IMR-90 (cell line): ENCODE results near the gene LTA.

Experiments
- FOS ChIP-seq: fragments of 150-350 bp; IDR thresholded peaks from 2 replicates; pipeline ENCODE4 v1.6.1; 2016; ENCODE audit warnings: low read depth, low read length
- POLR2A ChIP-seq: IDR thresholded peaks from 2 replicates; pipeline ENCODE4 v1.6.1; 2012; ENCODE audit warnings: mild to moderate bottlenecking, low read depth, low read length
- RAD21 ChIP-seq: IDR thresholded peaks from 2 replicates; pipeline ENCODE4 v1.6.1; 2012; ENCODE audit warnings: low read length, improper control_type of control experiment
- RFX5 ChIP-seq: IDR thresholded peaks from 2 replicates; pipeline ENCODE4 v1.8.0; 2012; ENCODE audit warnings: low read depth, mild to moderate bottlenecking, low read length, moderate library complexity
- SMC3 ChIP-seq: fragments of 150-350 bp; IDR thresholded peaks from 2 replicates; pipeline ENCODE4 v1.6.1; 2016; ENCODE audit warnings: low read depth, mild to moderate bottlenecking, antibody characterized with exemption, low read length, moderate library complexity
- USF2 ChIP-seq: fragments of 150-350 bp; IDR thresholded peaks from 2 replicates; pipeline ENCODE4 v1.6.1; 2017; ENCODE audit warnings: mild to moderate bottlenecking, antibody characterized with exemption, low read length, low read depth
- TF ChIP-seq, protein P1 (sequence below): conservative IDR thresholded peaks from 2 replicates; pipeline ENCODE4 v1.5.1; 2012; ENCODE audit warnings: mild to moderate bottlenecking, low read depth, low read length, improper control_type of control experiment

GRCh38 chr6:31573239-31574105 is 1.4 kb downstream of the LTA start:
- TF ChIP-seq RAD21: no peak
- TF ChIP-seq FOS: no peak
- TF ChIP-seq, protein P1, sequence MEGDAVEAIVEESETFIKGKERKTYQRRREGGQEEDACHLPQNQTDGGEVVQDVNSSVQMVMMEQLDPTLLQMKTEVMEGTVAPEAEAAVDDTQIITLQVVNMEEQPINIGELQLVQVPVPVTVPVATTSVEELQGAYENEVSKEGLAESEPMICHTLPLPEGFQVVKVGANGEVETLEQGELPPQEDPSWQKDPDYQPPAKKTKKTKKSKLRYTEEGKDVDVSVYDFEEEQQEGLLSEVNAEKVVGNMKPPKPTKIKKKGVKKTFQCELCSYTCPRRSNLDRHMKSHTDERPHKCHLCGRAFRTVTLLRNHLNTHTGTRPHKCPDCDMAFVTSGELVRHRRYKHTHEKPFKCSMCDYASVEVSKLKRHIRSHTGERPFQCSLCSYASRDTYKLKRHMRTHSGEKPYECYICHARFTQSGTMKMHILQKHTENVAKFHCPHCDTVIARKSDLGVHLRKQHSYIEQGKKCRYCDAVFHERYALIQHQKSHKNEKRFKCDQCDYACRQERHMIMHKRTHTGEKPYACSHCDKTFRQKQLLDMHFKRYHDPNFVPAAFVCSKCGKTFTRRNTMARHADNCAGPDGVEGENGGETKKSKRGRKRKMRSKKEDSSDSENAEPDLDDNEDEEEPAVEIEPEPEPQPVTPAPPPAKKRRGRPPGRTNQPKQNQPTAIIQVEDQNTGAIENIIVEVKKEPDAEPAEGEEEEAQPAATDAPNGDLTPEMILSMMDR: no peak
- TF ChIP-seq POLR2A: no peak
- TF ChIP-seq RFX5: no peak
- no peak for TF ChIP-seq SMC3
- no peak for TF ChIP-seq USF2
